K562 (cell line): ENCODE results near the gene TEPSIN. TPM values are rescaled to one million over a fixed set of nuclear protein-coding genes. Genes with fewer than 3 reads are reported as not detected.
A peak's percentile ranks its signal among the peaks of the same experiment; 100 is the strongest.

ENCODE experiments used
- ATAC-seq: fragments of 200-7000 bp; cut with Tn5 transposase; 3 replicates; pipeline ENCODE4 v1.9.1; 2020; ENCODE audit warnings: moderate library complexity
- BruUV-seq: library from RNA; stranded (reverse); fragments of 400-500 nt; replicated peaks from 2 replicates; lab custom pipeline; 2021; lab: Mats Ljungman, UMichigan
- CTCF ChIA-PET: fragments of 300-600 bp; formaldehyde crosslinking; extraction: SDS; loops from one replicate; lab custom pipeline; 2021; ENCODE audit warnings: low intra/inter-chr PET ratio; lab: Yijun Ruan, JAX
- POLR2A ChIA-PET: fragments of 300-600, 350-650 bp; sonication (Branson Sonifier 250); formaldehyde crosslinking; extraction: SDS; loops from one replicate; lab custom pipeline; 2021; ENCODE audit warnings: antibody characterized with exemption, inconsistent platforms; lab: Yijun Ruan, JAX
- DNase-seq, 4 experiments: peaks; one replicate each; pipeline versions ENCODE4 v3.0.0 to v3.0.0-alpha.2; 2011 to 2018; ENCODE audit warnings: low spot score in 3 of 4, mixed read lengths in 3 of 4; ENCODE audit errors: extremely low read depth in 1 of 4
- FAIRE-seq: peaks from 2 replicates; lab custom pipeline; 2011; peaks lifted over from hg19 to GRCh38; lab: Jason Lieb, UNC
- H2AFZ ChIP-seq: 2 replicates; pipeline ENCODE4 v1.6.0; 2011; ENCODE audit warnings: low read depth, low read length, control low read depth, inconsistent platforms
- H3K27ac ChIP-seq: fragments of 200-600 bp; 3 replicates; pipeline ENCODE4 v1.8.0; 2011; ENCODE audit warnings: low read depth, mild to moderate bottlenecking, control low read depth, inconsistent platforms, low read length, moderate library complexity, mixed read lengths; ENCODE audit errors: extremely low read depth
- H3K27me3 ChIP-seq, 2 experiments: fragments of 300-600 bp in 1 of 2; 2 replicates in 1 of 2; 3 replicates in 1 of 2; pipeline versions ENCODE4 v1.6.0 to v1.8.0; 2011; ENCODE audit warnings: inconsistent platforms in 2 of 2, low read length in 2 of 2, mild to moderate bottlenecking in 1 of 2, mixed read lengths in 1 of 2, moderate library complexity in 1 of 2; ENCODE audit not compliant: control insufficient read depth in 2 of 2, insufficient read depth in 2 of 2
- H3K36me3 ChIP-seq: fragments of 300-600 bp; 3 replicates; pipeline ENCODE4 v1.8.0; 2011; ENCODE audit warnings: mild to moderate bottlenecking, low read length, inconsistent platforms; ENCODE audit not compliant: control insufficient read depth, insufficient read depth
- H3K4me1 ChIP-seq, 2 experiments: fragments of 200-600 bp in 1 of 2; replicated peaks in 1 of 2; 2 replicates in 1 of 2; 3 replicates in 1 of 2; pipeline versions ENCODE4 v1.5.1 to v1.8.0; 2011; ENCODE audit warnings: inconsistent platforms in 2 of 2, low read length in 2 of 2, mild to moderate bottlenecking in 1 of 2, mixed read lengths in 1 of 2, moderate library complexity in 1 of 2; ENCODE audit not compliant: control insufficient read depth in 2 of 2, insufficient read depth in 2 of 2
- H3K4me2 ChIP-seq: 2 replicates; pipeline ENCODE4 v1.6.1; 2011; ENCODE audit warnings: low read length, control low read depth, inconsistent platforms, mixed read lengths; ENCODE audit not compliant: insufficient read depth
- H3K4me3 ChIP-seq: fragments of 200-600 bp; sonication (generic), shearing (Covaris generic); 2 replicates; pipeline ENCODE4 v1.5.1; 2016; ENCODE audit warnings: control low read depth, inconsistent platforms
- H3K79me2 ChIP-seq: fragments of 200-600 bp; 3 replicates; pipeline ENCODE4 v1.8.0; 2011; ENCODE audit warnings: low read length, inconsistent platforms; ENCODE audit not compliant: control insufficient read depth, insufficient read depth
- H3K9ac ChIP-seq, 2 experiments: 2 replicates each; pipeline versions ENCODE4 v1.6.0 to v1.6.1; 2011; ENCODE audit warnings: low read depth in 2 of 2, low read length in 2 of 2, control low read depth in 1 of 2, inconsistent platforms in 1 of 2, mild to moderate bottlenecking in 1 of 2, mixed read lengths in 1 of 2; ENCODE audit not compliant: insufficient read depth in 1 of 2
- H3K9me1 ChIP-seq: one replicate; pipeline ENCODE4 v1.6.0; 2011; ENCODE audit warnings: inconsistent platforms, mild to moderate bottlenecking, low read length, moderate library complexity; ENCODE audit not compliant: control insufficient read depth, insufficient read depth
- H3K9me3 ChIP-seq: replicated peaks from 2 replicates; pipeline ENCODE4 v1.5.1; 2011; ENCODE audit warnings: low read depth, low read length, inconsistent platforms; ENCODE audit not compliant: control insufficient read depth, insufficient read depth
- H4K20me1 ChIP-seq: replicated peaks from 2 replicates; pipeline ENCODE4 v1.6.1; 2011; ENCODE audit warnings: low read length, inconsistent platforms, mixed read lengths; ENCODE audit not compliant: control insufficient read depth, insufficient read depth
- ARID2 ChIP-seq: fragments of 450-650 bp; IDR thresholded peaks from 2 replicates; pipeline ENCODE4 v1.6.1; 2017; ENCODE audit warnings: antibody characterized with exemption, mild to moderate bottlenecking
- ATF1 ChIP-seq, 2 experiments: fragments of 450-650 bp in 1 of 2; IDR thresholded peaks; 2 replicates each; pipeline ENCODE4 v1.6.1; 2016; ENCODE audit warnings: missing compliant biosample characterization in 1 of 2, missing genetic modification characterization in 1 of 2
- CREB3L1 ChIP-seq: fragments of 450-650 bp; IDR thresholded peaks from 2 replicates; pipeline ENCODE4 v1.6.1; 2014; ENCODE audit warnings: low read depth, mild to moderate bottlenecking, moderate library complexity, borderline replicate concordance
- CREM ChIP-seq: IDR thresholded peaks from 2 replicates; pipeline ENCODE4 v1.6.1; 2014; ENCODE audit warnings: antibody characterized with exemption, low read depth
- HMGXB4 ChIP-seq: sonication (generic); formaldehyde crosslinking; IDR thresholded peaks from 2 replicates; pipeline ENCODE4 v1.8.1; 2023; ENCODE audit warnings: mild to moderate bottlenecking, missing genetic modification reagents
- KDM1A ChIP-seq, 2 experiments: fragments of 450-650 bp; IDR thresholded peaks; 2 replicates each; pipeline ENCODE4 v1.6.1; 2016; ENCODE audit warnings: mild to moderate bottlenecking in 2 of 2
- NBN ChIP-seq: fragments of 450-650 bp; IDR thresholded peaks from 2 replicates; pipeline ENCODE4 v1.6.1; 2016; ENCODE audit warnings: low read depth, mild to moderate bottlenecking
- NFXL1 ChIP-seq: fragments of 450-650 bp; formaldehyde crosslinking; IDR thresholded peaks from 2 replicates; pipeline ENCODE4 v1.4.0; 2021; ENCODE audit warnings: mild to moderate bottlenecking
- POLR2A ChIP-seq: fragments of 450-650 bp; conservative IDR thresholded peaks from 2 replicates; pipeline ENCODE4 v1.6.1; 2016
- POLR2H ChIP-seq: IDR thresholded peaks from 2 replicates; pipeline ENCODE4 v1.6.1; 2016; ENCODE audit warnings: missing genetic modification characterization, low read depth, mild to moderate bottlenecking, control low read depth, missing compliant biosample characterization, moderate library complexity
- RBBP5 ChIP-seq: fragments of 200-600 bp; sonication (generic); IDR thresholded peaks from 2 replicates; pipeline ENCODE4 v1.6.1; 2012; ENCODE audit warnings: borderline replicate concordance, mild to moderate bottlenecking, low read length, control low read depth, inconsistent platforms; ENCODE audit not compliant: insufficient read depth, poor library complexity, severe bottlenecking
- SAFB ChIP-seq: fragments of 200-400 bp; formaldehyde crosslinking; IDR thresholded peaks from 2 replicates; pipeline ENCODE4 v1.6.1; 2017; ENCODE audit warnings: low read depth, low read length, borderline replicate concordance
- TAF1 ChIP-seq: IDR thresholded peaks from 2 replicates; pipeline ENCODE4 v1.6.1; 2011; ENCODE audit warnings: mild to moderate bottlenecking, low read length, moderate library complexity; ENCODE audit not compliant: insufficient read depth, control insufficient read depth, severe bottlenecking; ENCODE audit errors: extremely low read depth
- TAF15 ChIP-seq: fragments of 200-400 bp; formaldehyde crosslinking; IDR thresholded peaks from 2 replicates; pipeline ENCODE4 v1.6.1; 2017; ENCODE audit warnings: mild to moderate bottlenecking, low read depth, low read length, moderate library complexity
- THRAP3 ChIP-seq: fragments of 450-650 bp; IDR thresholded peaks from 2 replicates; pipeline ENCODE4 v1.6.1; 2016; ENCODE audit warnings: mild to moderate bottlenecking, inconsistent platforms, borderline replicate concordance
- USF1 ChIP-seq: sonication (generic); formaldehyde crosslinking; IDR thresholded peaks from 2 replicates; pipeline ENCODE4 v1.9.0; 2022; ENCODE audit warnings: mild to moderate bottlenecking, missing genetic modification reagents
- ZNF23 ChIP-seq: fragments of 250-450 bp; sonication (Bioruptor Pico); IDR thresholded peaks from 2 replicates; pipeline ENCODE4 v1.4.0; 2020; ENCODE audit warnings: mild to moderate bottlenecking
- ZNF280A ChIP-seq: fragments of 450-650 bp; IDR thresholded peaks from 2 replicates; pipeline ENCODE4 v1.6.1; 2018; ENCODE audit warnings: mild to moderate bottlenecking, low read depth; ENCODE audit not compliant: partially characterized antibody
- ZNF830 ChIP-seq: fragments of 250-450 bp; sonication (Bioruptor Pico); IDR thresholded peaks from 2 replicates; pipeline ENCODE4 v1.5.0; 2021; ENCODE audit warnings: mild to moderate bottlenecking
- WGBS: fragments of 100-300 bp; shearing (Covaris generic); methylation state at CpG from one replicate; pipeline ENCODE4 v1.1.6; 2016; ENCODE audit warnings: low coverage, mixed read lengths; ENCODE audit not compliant: insufficient coverage; ENCODE audit errors: missing lambda C conversion rate; 5-methylcytosine and 5-hydroxymethylcytosine counted together
- in situ Hi-C: fragments of 300-500 bp; cut with MboI; formaldehyde crosslinking; loops from 4 replicates; pipeline ENCODE4 v1.15.0; 2018; ENCODE audit warnings: inconsistent platforms, mixed read lengths
- intact Hi-C: fragments of 100-400 bp; cut with micrococcal nuclease; formaldehyde crosslinking; loops from 2 replicates; pipeline ENCODE4 v1.14.2; 2022
- polyA plus RNA-seq, 8 experiments: library from polyadenylated mRNA; depleted of rRNA in 4 of 8; stranded (reverse) in 5 of 8; unstranded in 3 of 8; fragments of >200 nt; fragmentation: Nextera tagmentation in 2 of 8; fragmentation: Illumina TruSeq in 1 of 8; extraction: Ambion mirVana in 2 of 8; extraction: Trizol in 1 of 8; gene quantifications; 2 replicates each; pipeline versions ENCODE4 v1.2.1 to v1.2.3, GENCODE V29; 2011 to 2014; ENCODE audit warnings: inconsistent platforms in 1 of 8, missing spikeins in 1 of 8
- total RNA-seq, 7 experiments: library from RNA; depleted of rRNA in 6 of 7; stranded (reverse); fragments of >200 nt in 6 of 7; fragmentation: Illumina TruSeq in 2 of 7; extraction: Trizol in 2 of 7; gene quantifications; 2 replicates each; pipeline versions ENCODE4 v1.2.1 to v1.2.3, GENCODE V29; 2011 to 2021; ENCODE audit warnings: low replicate concordance in 1 of 7

The TEPSIN gene
- total and polyA plus RNA-seq, 9 of the 15 experiments (the other 6 are each of a cell fraction or from before 2014, with no cell fraction given), result 0.80 to 29.8 (median 5.3) TPM

- ChIA-PET CTCF (no interaction called here), POLR2A (interaction anchor here (0.7 to 1.5 kb wide), 13 partner anchors 8 to 939 kb away, joined by 3 to 6 read pairs (median 4); partner anchors contain the start of gene CEP131)
- Histone ChIP-seq H3K9ac (peak overlapping the region; percentile 73 to 99), H3K27ac (peak overlapping the region; percentile 54; the same call in 2 of the 3 replicates), H4K20me1 (peaks cover 33% of the 10 kb centered on the region), H2AFZ (peak overlapping the region; percentile 86), H3K4me3 (peak overlapping the region; percentile 82), H3K9me1 (peaks cover 9% of the 10 kb centered on the region), H3K79me2 (peaks cover 34% of the 10 kb centered on the region), H3K4me1 (peaks cover 29 to 92% of the 10 kb centered on the region in 2 experiments), H3K9me3 (no peaks in the 10 kb centered on the region), H3K36me3 (peaks cover 18% of the 10 kb centered on the region; the same call in 1 of the 3 replicates), H3K27me3 (no peaks in the 10 kb centered on the region), H3K4me2 (peak overlapping the region; percentile 89)
- ATAC-seq (no peak), DNase-seq (no peak), FAIRE-seq (no peak)
- under 1% methylated on average over 26 of the region's 26 CpGs for WGBS
- BruUV-seq, result no TSS peak
- in situ Hi-C loops, result loop anchor here (25.0 kb wide), 1 partner anchor 101 kb away; no protein-coding TSS in a partner anchor
- intact Hi-C loops, result loop anchor here (10.0 kb wide), 1 partner anchor 224 kb away; no protein-coding TSS in a partner anchor
- TF ChIP-seq ZNF23 (CRISPR knock-in tag), result no peak
- no peak for TF ChIP-seq NBN
- no peak for TF ChIP-seq ATF1 (CRISPR knock-in tag; IDR thresholded peaks at IDR 0.05)
- TF ChIP-seq ATF1 (tag; IDR thresholded peaks at IDR 0.05), result no peak
- TF ChIP-seq CREM, result no peak
- TF ChIP-seq ARID2, result no peak
- no peak for TF ChIP-seq ZNF280A
- TF ChIP-seq SAFB, result no peak
- TF ChIP-seq CREB3L1, result no peak
- TF ChIP-seq POLR2A, result no peak
- no peak for TF ChIP-seq ZNF830 (CRISPR knock-in tag)
- TF ChIP-seq THRAP3, result no peak
- no peak for TF ChIP-seq NFXL1 (CRISPR knock-in tag)
- TF ChIP-seq TAF15, result no peak
- no peak for TF ChIP-seq TAF1
- no peak for TF ChIP-seq KDM1A (IDR thresholded peaks at IDR 0.05)
- no peak for TF ChIP-seq RBBP5
- no peak for TF ChIP-seq USF1 (CRISPR knock-in tag)
- no peak for TF ChIP-seq POLR2H (tag)
- no peak for TF ChIP-seq HMGXB4 (CRISPR knock-in tag)
These were observed 403 bp downstream of the TEPSIN start for GRCh38 chr17:81238490-81238814.
